Measurements from ENCODE around the gene PIK3C2G. TPM values are rescaled to one million over a fixed set of nuclear protein-coding genes. Genes with fewer than 3 reads are reported as not detected.

Gene PIK3C2G
- total and polyA plus RNA-seq, 4 donors, result 4.9 to 40.1 (median 19.4) TPM

- Histone ChIP-seq H3K4me3 (ENCODE audit: low read depth in 1 of 3, low read length in 3 of 3) (no peak overlapping the region), H3K27ac (ENCODE audit: low read depth in 1 of 2, low read length in 2 of 2) (no peak overlapping the region), H3K9ac (ENCODE audit: low read depth in 1 of 2, low read length in 2 of 2) (no peak overlapping the region), H3K9me3 (ENCODE audit: control insufficient read depth in 4 of 4, low read length in 3 of 4) (no peaks in the 10 kb centered on the region), H3K27me3 (ENCODE audit: control insufficient read depth in 4 of 4, insufficient read depth in 4 of 4, low read length in 3 of 4) (no peaks in the 10 kb centered on the region), H3K4me1 (ENCODE audit: control insufficient read depth in 4 of 4, insufficient read depth in 4 of 4, low read length in 3 of 4) (no peaks in the 10 kb centered on the region), H3K36me3 (ENCODE audit: control insufficient read depth in 4 of 4, insufficient read depth in 3 of 4, low read depth in 1 of 4, low read length in 3 of 4) (peaks cover 0 to 4% (median 1%) of the 10 kb centered on the region in 4 donors)
- no peak for DNase-seq (ENCODE audit: low spot score)
- TF ChIP-seq RXRA (IDR thresholded peaks at IDR 0.05), result no peak
- TF ChIP-seq HNF4A (conservative IDR thresholded peaks at IDR 0.05), result no peak
- no peak for TF ChIP-seq HNF4G (IDR thresholded peaks at IDR 0.05)
- no peak for TF ChIP-seq MAX (IDR thresholded peaks at IDR 0.05)
- TF ChIP-seq GABPA (IDR thresholded peaks at IDR 0.05 in 1 of 2, conservative IDR thresholded peaks at IDR 0.05 in 1 of 2), result no peak
- TF ChIP-seq RAD21 (IDR thresholded peaks at IDR 0.05), result no peak
- no peak for TF ChIP-seq TAF1 (conservative IDR thresholded peaks at IDR 0.05)
- no peak for TF ChIP-seq JUND (IDR thresholded peaks at IDR 0.05)
- TF ChIP-seq ZBTB33 (IDR thresholded peaks at IDR 0.05), result no peak
- TF ChIP-seq FOXA1 (IDR thresholded peaks at IDR 0.05), result no peak
- no peak for TF ChIP-seq REST (IDR thresholded peaks at IDR 0.05)
- TF ChIP-seq NR2F2 (IDR thresholded peaks at IDR 0.05), result no peak
- TF ChIP-seq ATF3 (IDR thresholded peaks at IDR 0.05), result no peak
- no peak for TF ChIP-seq CTCF (IDR thresholded peaks at IDR 0.05; ENCODE audit: low read depth, low read length, missing input control)
- TF ChIP-seq FOXA2 (IDR thresholded peaks at IDR 0.05), result no peak
- TF ChIP-seq YY1 (IDR thresholded peaks at IDR 0.05), result no peak
- no peak for TF ChIP-seq EGR1 (IDR thresholded peaks at IDR 0.05; ENCODE audit: low read depth in 2 of 2)
- no peak for TF ChIP-seq SP1 (IDR thresholded peaks at IDR 0.05)
These were observed 170.5 kb downstream of the PIK3C2G start for GRCh38 chr12:18431771-18432170.
